IgD-negative memory B cell (primary cell): ENCODE measurements around the gene MVB12B. TPM values are rescaled to one million over a fixed set of nuclear protein-coding genes. Genes with fewer than 3 reads are reported as not detected.
A peak's percentile ranks its signal among the peaks of the same experiment; 100 is the strongest.

ENCODE experiments used
- H3K27ac Mint-ChIP-seq, 3 donors: one replicate each; pipeline ENCODE4 v1.8.0; 2020 to 2022; ENCODE audit warnings: mild to moderate bottlenecking in 3 of 3, mixed read lengths in 3 of 3, moderate library complexity in 1 of 3
- H3K27me3 Mint-ChIP-seq: one replicate; pipeline ENCODE4 v1.8.0; 2021; ENCODE audit warnings: mixed read lengths
- H3K36me3 Mint-ChIP-seq: one replicate; pipeline ENCODE4 v1.8.0; 2020; ENCODE audit warnings: mild to moderate bottlenecking, mixed read lengths
- H3K4me1 Mint-ChIP-seq, 3 donors: one replicate each; pipeline ENCODE4 v1.8.0; 2020 to 2022; ENCODE audit warnings: mixed read lengths in 3 of 3, mild to moderate bottlenecking in 1 of 3
- H3K4me3 Mint-ChIP-seq, 4 donors: one replicate each; pipeline ENCODE4 v1.8.0; 2020 to 2022; ENCODE audit warnings: mild to moderate bottlenecking in 4 of 4, mixed read lengths in 4 of 4, moderate library complexity in 3 of 4
- H3K9me3 Mint-ChIP-seq, 3 donors: one replicate each; pipeline ENCODE4 v1.8.0; 2020 to 2021; ENCODE audit warnings: mixed read lengths in 3 of 3, mild to moderate bottlenecking in 1 of 3
- polyA plus RNA-seq: library from polyadenylated mRNA; unstranded; fragments of 300-500 nt; fragmentation: Illumina TruSeq; gene quantifications from one replicate; pipeline ENCODE4 v1.2.3, GENCODE V29; 2021

The MVB12B gene
- polyA plus RNA-seq, 1 donor from 2014 or later: 0.93 TPM

- no peak overlapping the region for H3K27ac Mint-ChIP-seq
- peaks cover 2 to 9% (median 4%) of the 10 kb centered on the region in 3 donors for H3K4me1 Mint-ChIP-seq
- H3K9me3 Mint-ChIP-seq: no peaks in the 10 kb centered on the region
- H3K36me3 Mint-ChIP-seq: peaks cover 5% of the 10 kb centered on the region
- no peak overlapping the region for H3K4me3 Mint-ChIP-seq
- peaks cover 13% of the 10 kb centered on the region for H3K27me3 Mint-ChIP-seq
Measured at GRCh38 chr9:126373241-126373640, 46.6 kb downstream of the MVB12B start.

GRCh38 chr9:126374366-126374781 is 47.7 kb downstream of the MVB12B start:
- no peak overlapping the region for H3K4me3 Mint-ChIP-seq

DNA sequence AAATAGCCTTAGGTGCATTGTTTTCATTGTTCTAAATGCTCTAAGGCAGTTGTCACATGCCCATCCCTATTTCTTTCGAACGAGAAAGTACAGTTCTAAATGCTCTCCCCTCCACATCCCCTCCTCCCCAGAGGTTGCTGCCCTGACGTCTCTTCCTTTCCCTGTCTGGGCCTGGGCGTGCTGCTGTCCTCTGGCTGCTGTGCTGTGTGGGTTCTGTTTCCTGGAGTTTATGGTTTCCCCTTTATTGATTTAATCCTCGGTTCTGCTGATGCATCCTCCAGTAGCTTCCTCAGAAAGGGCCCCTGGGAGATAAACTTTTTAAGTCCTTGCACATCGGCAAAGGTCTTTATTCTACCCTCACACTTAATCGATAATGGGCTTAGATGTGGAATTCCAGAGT is 48.8 kb downstream of the MVB12B start:
- Mint-ChIP-seq H3K27ac (no peak overlapping the region), H3K4me3 (no peak overlapping the region), H3K27me3 (peaks cover 17% of the 10 kb centered on the region), H3K4me1 (peaks cover 2 to 9% (median 4%) of the 10 kb centered on the region in 3 donors), H3K36me3 (peaks cover 7% of the 10 kb centered on the region), H3K9me3 (no peaks in the 10 kb centered on the region)

More at GRCh38 chr9:126374366-126374781, 47.7 kb downstream of the MVB12B start:
- Mint-ChIP-seq H3K27me3 (peaks cover 13% of the 10 kb centered on the region), H3K9me3 (no peaks in the 10 kb centered on the region), H3K27ac (no peak overlapping the region), H3K4me1 (peaks cover 2 to 9% (median 4%) of the 10 kb centered on the region in 3 donors), H3K36me3 (peaks cover 7% of the 10 kb centered on the region)

DNA sequence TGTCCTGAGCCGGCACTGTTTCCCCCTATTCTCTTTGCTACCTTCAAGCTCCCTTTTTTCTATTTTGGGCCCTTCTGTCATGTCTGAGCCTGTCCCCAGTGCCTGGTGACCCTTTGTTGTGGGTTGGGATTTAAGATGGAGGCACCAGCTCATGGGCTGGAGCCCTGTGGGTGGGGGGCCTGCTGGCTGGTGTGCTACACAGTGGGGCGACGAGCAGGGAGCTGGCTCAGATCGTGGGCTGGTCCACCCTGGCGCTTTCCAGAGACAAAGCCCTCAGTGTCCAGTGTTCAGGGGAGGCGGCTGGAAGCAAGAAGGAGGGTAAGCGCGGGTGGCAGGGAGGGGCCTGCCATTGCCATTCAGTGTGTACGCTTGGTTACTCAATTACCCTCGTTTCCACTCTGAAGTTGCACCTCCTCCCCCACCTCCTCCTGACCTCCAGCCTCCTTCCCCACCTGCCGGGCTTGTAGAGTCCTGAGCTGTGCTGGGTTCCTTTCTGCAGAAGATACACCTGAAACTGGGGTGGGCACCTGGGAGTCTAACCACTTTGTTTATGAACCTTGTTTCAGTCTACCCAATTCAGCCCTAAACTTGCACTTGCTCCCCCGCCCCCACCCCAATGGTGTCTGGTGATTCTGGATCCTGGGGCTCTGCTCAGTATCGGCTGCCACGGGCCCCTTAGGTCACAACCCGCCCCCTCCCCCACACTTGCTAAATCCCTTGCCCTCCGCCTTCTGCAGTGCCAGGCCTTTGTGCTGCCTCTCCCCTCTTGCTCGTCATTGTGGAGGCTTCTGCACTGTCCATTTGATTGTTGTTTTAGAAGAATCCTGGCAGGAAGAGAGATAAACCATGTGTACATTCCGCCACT is 49.9 kb downstream of the MVB12B start:
- peaks cover 19% of the 10 kb centered on the region for H3K27me3 Mint-ChIP-seq
- no peak overlapping the region for H3K27ac Mint-ChIP-seq
- H3K4me1 Mint-ChIP-seq: peaks cover 2 to 9% (median 4%) of the 10 kb centered on the region in 3 donors
- H3K36me3 Mint-ChIP-seq: peaks cover 7% of the 10 kb centered on the region
- no peaks in the 10 kb centered on the region for H3K9me3 Mint-ChIP-seq
- H3K4me3 Mint-ChIP-seq: no peak overlapping the region

- Mint-ChIP-seq H3K27ac (no peak overlapping the region), H3K4me1 (peaks cover 2 to 9% (median 4%) of the 10 kb centered on the region in 3 donors), H3K27me3 (peaks cover 19% of the 10 kb centered on the region), H3K9me3 (no peaks in the 10 kb centered on the region), H3K36me3 (peaks cover 7% of the 10 kb centered on the region), H3K4me3 (no peak overlapping the region)
Measured at GRCh38 chr9:126377176-126377509, 50.5 kb downstream of the MVB12B start.

- no peak overlapping the region for H3K4me3 Mint-ChIP-seq
- no peaks in the 10 kb centered on the region for H3K9me3 Mint-ChIP-seq
- peaks cover 7% of the 10 kb centered on the region for H3K36me3 Mint-ChIP-seq
- no peak overlapping the region for H3K27ac Mint-ChIP-seq
- peaks cover 2 to 9% (median 4%) of the 10 kb centered on the region in 3 donors for H3K4me1 Mint-ChIP-seq
- peaks cover 19% of the 10 kb centered on the region for H3K27me3 Mint-ChIP-seq
Measured at GRCh38 chr9:126377536-126377935, 50.9 kb downstream of the MVB12B start.

DNA sequence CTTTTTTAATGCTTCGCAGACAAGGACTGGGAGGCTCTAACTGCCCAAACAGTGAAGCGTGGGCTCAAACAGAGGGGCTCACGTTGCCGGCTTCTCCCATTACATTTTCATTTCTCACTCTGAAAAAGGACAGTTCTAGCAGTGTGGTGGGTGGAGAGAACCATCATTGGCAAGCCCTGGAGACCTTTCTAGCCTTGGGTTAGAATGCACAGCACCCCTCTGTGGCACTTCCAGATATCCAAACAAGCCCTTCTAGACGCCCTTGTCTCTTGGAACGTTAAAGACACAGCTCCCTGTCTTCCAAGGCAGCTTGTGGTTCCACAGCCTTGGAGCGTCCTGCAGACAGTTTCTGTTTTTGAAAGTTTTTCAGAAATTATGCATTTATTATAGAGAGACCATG is 52.1 kb downstream of the MVB12B start:
- peaks cover 2 to 9% (median 2%) of the 10 kb centered on the region in 3 donors for H3K4me1 Mint-ChIP-seq
- no peak overlapping the region for H3K4me3 Mint-ChIP-seq
- peaks cover 7% of the 10 kb centered on the region for H3K36me3 Mint-ChIP-seq
- no peaks in the 10 kb centered on the region for H3K9me3 Mint-ChIP-seq
- no peak overlapping the region for H3K27ac Mint-ChIP-seq
- H3K27me3 Mint-ChIP-seq: peaks cover 19% of the 10 kb centered on the region

GRCh38 chr9:126379661-126380360 is 53.2 kb downstream of the MVB12B start:
- Mint-ChIP-seq H3K4me1 (peaks cover 2 to 9% (median 2%) of the 10 kb centered on the region in 3 donors), H3K27ac (no peak overlapping the region), H3K36me3 (peaks cover 3% of the 10 kb centered on the region), H3K27me3 (peaks cover 19% of the 10 kb centered on the region), H3K9me3 (no peaks in the 10 kb centered on the region), H3K4me3 (no peak overlapping the region)

- no peak overlapping the region for H3K4me3 Mint-ChIP-seq
- H3K4me1 Mint-ChIP-seq: peaks cover under 1 to 8% (median 2%) of the 10 kb centered on the region in 3 donors
- peaks cover 19% of the 10 kb centered on the region for H3K27me3 Mint-ChIP-seq
- H3K27ac Mint-ChIP-seq: peak overlapping the region in 1 of 3 donors; percentile 14
- H3K9me3 Mint-ChIP-seq: no peaks in the 10 kb centered on the region
- H3K36me3 Mint-ChIP-seq: peaks cover 3% of the 10 kb centered on the region
Measured at GRCh38 chr9:126380447-126380846, 53.8 kb downstream of the MVB12B start.

DNA sequence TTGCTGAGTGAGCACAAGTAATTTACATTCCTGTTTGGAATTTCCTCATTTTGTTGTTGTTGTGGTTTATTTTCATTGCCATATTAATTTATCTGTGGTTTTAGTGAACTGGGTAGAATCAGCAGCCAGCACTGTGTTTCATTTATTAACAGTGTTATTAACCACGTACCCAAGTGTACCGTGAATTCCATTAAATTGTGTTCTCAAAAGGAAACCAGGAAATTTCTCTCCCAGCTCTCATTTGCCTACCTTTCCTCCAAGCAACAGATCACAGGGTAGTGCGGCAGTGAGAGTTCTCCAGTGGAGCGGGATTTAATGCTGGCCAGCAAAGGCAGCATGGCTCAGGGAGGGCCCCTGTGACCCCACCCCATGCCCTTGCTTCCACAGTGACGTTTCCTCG is 54.6 kb downstream of the MVB12B start:
- H3K36me3 Mint-ChIP-seq: peaks cover 2% of the 10 kb centered on the region
- peak overlapping the region in 1 of 3 donors; percentile 14 for H3K27ac Mint-ChIP-seq
- H3K9me3 Mint-ChIP-seq: no peaks in the 10 kb centered on the region
- H3K4me1 Mint-ChIP-seq: peaks cover 0 to 2% (median under 1%) of the 10 kb centered on the region in 3 donors
- H3K4me3 Mint-ChIP-seq: no peak overlapping the region
- H3K27me3 Mint-ChIP-seq: peaks cover 15% of the 10 kb centered on the region

DNA sequence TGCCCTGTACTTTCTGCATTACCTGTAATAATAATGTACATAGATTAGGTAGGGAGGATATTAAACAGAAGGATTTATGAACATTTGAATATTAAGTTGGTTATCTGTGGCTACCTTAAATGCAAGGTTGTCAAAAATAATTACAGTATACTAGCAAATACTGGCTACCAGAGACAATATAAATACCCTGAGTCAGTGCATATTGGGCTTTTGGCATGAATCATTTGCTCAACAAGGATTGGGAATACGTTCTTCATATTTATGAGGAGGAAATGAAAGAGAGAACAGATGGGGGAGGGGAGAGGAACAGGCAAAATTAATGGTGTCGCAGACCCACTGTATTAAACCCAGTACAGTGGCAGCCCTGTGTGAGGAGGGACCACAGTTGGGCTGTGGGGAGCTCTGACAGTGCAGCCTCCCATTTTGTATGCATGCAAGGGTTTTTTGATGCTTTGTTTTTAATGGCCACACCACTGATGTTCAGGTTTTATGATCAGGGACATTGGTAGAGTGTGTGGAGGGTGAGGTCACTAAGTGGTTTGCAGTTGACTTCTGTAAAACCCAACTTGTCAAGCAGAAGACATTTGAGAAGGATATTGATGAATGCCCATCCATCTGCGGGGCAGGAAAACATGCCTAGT is 56.9 kb downstream of the MVB12B start:
- Mint-ChIP-seq H3K9me3 (no peaks in the 10 kb centered on the region), H3K36me3 (peaks cover 2% of the 10 kb centered on the region), H3K4me3 (no peak overlapping the region), H3K27me3 (peaks cover 7% of the 10 kb centered on the region), H3K4me1 (no peaks in the 10 kb centered on the region), H3K27ac (no peak overlapping the region)

DNA sequence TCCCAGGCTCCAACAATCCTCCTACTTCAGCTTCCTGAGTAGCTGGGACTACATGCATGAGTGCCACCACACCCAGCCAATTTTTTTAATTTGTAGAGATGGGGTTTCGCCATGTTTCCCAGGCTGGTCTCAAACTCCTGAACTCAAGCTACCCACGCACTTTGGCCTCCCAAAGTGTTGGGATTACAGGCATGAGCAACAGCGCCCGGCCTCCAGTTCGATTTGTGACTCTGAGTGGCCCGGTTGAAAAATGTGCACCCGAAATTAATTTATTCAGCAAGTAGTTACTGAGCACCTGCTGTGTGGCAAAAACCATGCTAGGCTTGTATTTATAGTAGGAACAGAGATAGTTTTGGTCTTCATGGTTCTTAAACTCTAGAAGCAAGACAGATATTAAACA is 58.3 kb downstream of the MVB12B start:
- peaks cover 0 to 3% (median under 1%) of the 10 kb centered on the region in 3 donors for H3K4me1 Mint-ChIP-seq
- H3K27ac Mint-ChIP-seq: peak overlapping the region in 1 of 3 donors; percentile 29
- no peaks in the 10 kb centered on the region for H3K9me3 Mint-ChIP-seq
- no peak overlapping the region for H3K4me3 Mint-ChIP-seq
- H3K27me3 Mint-ChIP-seq: peaks cover 8% of the 10 kb centered on the region
- no peaks in the 10 kb centered on the region for H3K36me3 Mint-ChIP-seq

- Mint-ChIP-seq H3K27me3 (peaks cover 7% of the 10 kb centered on the region), H3K36me3 (no peaks in the 10 kb centered on the region), H3K27ac (no peak overlapping the region), H3K9me3 (no peaks in the 10 kb centered on the region), H3K4me3 (no peak overlapping the region), H3K4me1 (peaks cover 0 to 7% (median 5%) of the 10 kb centered on the region in 3 donors)
Measured at GRCh38 chr9:126386088-126386487, 59.5 kb downstream of the MVB12B start.

DNA sequence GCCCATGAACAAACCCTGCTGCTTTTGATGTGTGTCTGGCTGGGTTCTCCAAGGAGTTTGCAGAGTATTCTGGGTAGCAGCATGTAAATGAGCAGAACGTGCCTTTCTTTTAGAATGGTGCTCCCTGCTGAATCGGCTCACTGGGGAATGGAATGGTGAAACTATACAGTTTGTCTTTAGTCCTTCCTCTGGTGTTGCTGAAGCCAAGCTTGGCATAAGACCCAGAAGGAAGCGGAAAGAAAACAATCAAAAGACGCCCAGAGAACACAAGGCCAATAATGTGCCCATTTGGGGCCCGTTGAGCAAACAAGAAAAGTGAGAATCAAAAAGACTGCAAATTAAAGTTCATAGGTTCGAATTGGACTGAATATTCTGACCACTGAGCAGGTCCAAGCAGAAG is 60.1 kb downstream of the MVB12B start:
- Mint-ChIP-seq H3K27ac (no peak overlapping the region), H3K4me3 (no peak overlapping the region), H3K27me3 (peaks cover 6% of the 10 kb centered on the region), H3K4me1 (peaks cover 0 to 7% (median 5%) of the 10 kb centered on the region in 3 donors), H3K36me3 (no peaks in the 10 kb centered on the region), H3K9me3 (no peaks in the 10 kb centered on the region)
